PC-3 (cell line): ENCODE results near the gene RIPOR3. TPM values are rescaled to one million over a fixed set of nuclear protein-coding genes. Genes with fewer than 3 reads are reported as not detected.

ENCODE experiments used
- ATAC-seq: fragments of 200-7000 bp; cut with Tn5 transposase; 2 replicates; pipeline ENCODE4 v1.9.1; 2020; ENCODE audit warnings: mild to moderate bottlenecking, moderate library complexity
- BruUV-seq: library from RNA; stranded (reverse); fragments of 400-500 nt; replicated peaks from 2 replicates; lab custom pipeline; 2021; lab: Mats Ljungman, UMichigan
- CTCF ChIA-PET: fragments of 300-600 bp; sonication (Branson Sonifier 250); formaldehyde crosslinking; loops from one replicate; lab custom pipeline; 2022; ENCODE audit warnings: antibody characterized with exemption; lab: Charles Lee
- POLR2A ChIA-PET: fragments of 300-600 bp; sonication (Branson Sonifier 250); formaldehyde crosslinking; loops from one replicate; lab custom pipeline; 2022; ENCODE audit warnings: antibody characterized with exemption; ENCODE audit not compliant: unreplicated experiment; lab: Charles Lee
- DNase-seq: peaks from one replicate; pipeline ENCODE4 v3.0.0-alpha.2; 2015
- H2AFZ ChIP-seq: fragments of 300-600 bp; sonication (generic); 2 replicates; pipeline ENCODE4 v1.6.0; 2016; ENCODE audit warnings: antibody characterized with exemption, low read length
- H3F3A ChIP-seq: fragments of 300-600 bp; sonication (generic); one replicate; pipeline ENCODE4 v1.6.0; 2017; ENCODE audit warnings: antibody characterized with exemption, low read length, control low read depth, mild to moderate bottlenecking; ENCODE audit not compliant: unreplicated experiment
- H3K27ac ChIP-seq: fragments of 300-600 bp; sonication (generic); 2 replicates; pipeline ENCODE4 v1.5.1; 2016; ENCODE audit warnings: mild to moderate bottlenecking, low read length
- H3K27me3 ChIP-seq: fragments of 300-600 bp; sonication (generic); 2 replicates; pipeline ENCODE4 v1.6.1; 2016; ENCODE audit warnings: low read length, mixed read lengths
- H3K36me3 ChIP-seq: fragments of 300-600 bp; sonication (generic); 2 replicates; pipeline ENCODE4 v1.6.1; 2016; ENCODE audit warnings: low read depth, mixed run types, low read length, mixed read lengths
- H3K4me1 ChIP-seq: fragments of 300-600 bp; sonication (generic); 2 replicates; pipeline ENCODE4 v1.5.1; 2016; ENCODE audit warnings: low read length; ENCODE audit not compliant: insufficient read depth
- H3K4me2 ChIP-seq: fragments of 300-600 bp; sonication (generic); 2 replicates; pipeline ENCODE4 v1.6.0; 2016; ENCODE audit warnings: low read length
- H3K4me3 ChIP-seq: fragments of 300-600 bp; sonication (generic); 2 replicates; pipeline ENCODE4 v1.5.1; 2016; ENCODE audit warnings: mild to moderate bottlenecking, low read length, mixed read lengths
- H3K79me2 ChIP-seq: fragments of 300-600 bp; sonication (generic); 2 replicates; pipeline ENCODE4 v1.6.1; 2017; ENCODE audit warnings: low read length, mixed read lengths
- H3K9ac ChIP-seq: fragments of 300-600 bp; sonication (generic); 2 replicates; pipeline ENCODE4 v1.6.0; 2016; ENCODE audit warnings: mild to moderate bottlenecking, low read length
- H3K9me2 ChIP-seq: fragments of 300-600 bp; sonication (generic); replicated peaks from 2 replicates; pipeline ENCODE4 v1.6.1; 2016; ENCODE audit warnings: mixed run types, low read length, mixed read lengths
- H3K9me3 ChIP-seq: fragments of 300-600 bp; sonication (generic); 2 replicates; pipeline ENCODE4 v1.6.1; 2016; ENCODE audit warnings: low read length, mixed read lengths
- H4K20me1 ChIP-seq: fragments of 300-600 bp; sonication (generic); 2 replicates; pipeline ENCODE4 v1.6.1; 2016; ENCODE audit warnings: low read length, mixed read lengths
- CTCF ChIP-seq: fragments of 300-600 bp; sonication (generic); conservative IDR thresholded peaks from 2 replicates; pipeline ENCODE4 v1.5.1; 2017; ENCODE audit warnings: antibody characterized with exemption, low read depth, mild to moderate bottlenecking, low read length
- EZH2 ChIP-seq: fragments of 300-600 bp; sonication (generic); IDR thresholded peaks from one replicate; pipeline ENCODE4 v1.6.1; 2017; ENCODE audit warnings: antibody characterized with exemption, mild to moderate bottlenecking, low read length; ENCODE audit not compliant: unreplicated experiment
- EZH2phosphoT487 ChIP-seq: fragments of 300-600 bp; sonication (generic); IDR thresholded peaks from 2 replicates; pipeline ENCODE4 v1.6.1; 2018; ENCODE audit warnings: mild to moderate bottlenecking, antibody characterized with exemption, low read length, borderline replicate concordance
- intact Hi-C: fragments of 100-400 bp; cut with micrococcal nuclease; formaldehyde crosslinking; loops from 2 replicates; pipeline ENCODE4 v1.9.0; 2023
- total RNA-seq: library from RNA; depleted of rRNA; stranded (reverse); fragments of >200 nt; gene quantifications from 2 replicates; pipeline ENCODE4 v1.2.3, GENCODE V29; 2014

The RIPOR3 gene
- total RNA-seq, 1 experiment from 2014 or later = 0.04 TPM

DNA sequence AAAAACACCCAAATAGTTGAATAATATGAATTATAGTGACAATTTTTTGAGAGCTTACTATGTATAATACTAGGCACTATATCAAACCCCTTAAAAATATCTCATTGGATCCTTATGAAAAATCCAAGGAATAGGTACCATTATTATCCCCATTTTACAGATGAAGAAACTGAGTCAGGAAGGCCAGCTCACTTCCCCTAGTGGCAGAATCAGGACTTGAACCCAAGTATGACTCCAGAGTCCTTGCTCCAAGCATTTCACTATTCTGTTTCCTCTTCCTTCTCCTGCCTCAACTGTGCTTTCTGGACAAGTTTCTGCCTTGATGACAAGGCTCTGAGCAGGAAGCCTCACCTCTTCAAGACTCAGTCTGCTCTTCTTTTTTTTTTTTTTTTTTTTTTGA is 29.2 kb upstream of the RIPOR3 start:
- H3K79me2 ChIP-seq = no peaks in the 10 kb centered on the region
- no peaks in the 10 kb centered on the region for H3K36me3 ChIP-seq
- H3K27ac ChIP-seq = no peak overlapping the region
- H3K27me3 ChIP-seq = no peaks in the 10 kb centered on the region
- no peaks in the 10 kb centered on the region for H3K9me3 ChIP-seq
- TF ChIP-seq EZH2phosphoT487 = no peak
- TF ChIP-seq CTCF = no peak
- ChIA-PET CTCF (interaction anchor here (0.6 to 0.7 kb wide), 2 partner anchors 30 to 40 kb away, joined by 4 to 6 read pairs; no protein-coding TSS in a partner anchor), POLR2A (no interaction called here)
- H3K9me2 ChIP-seq = no peaks in the 10 kb centered on the region
- intact Hi-C loops = no loop called here
- no peak for DNase-seq
- peaks cover 14% of the 10 kb centered on the region for H3K4me1 ChIP-seq
- H3K4me2 ChIP-seq = no peak overlapping the region
- BruUV-seq = no TSS peak
- no peak for ATAC-seq
- H3F3A ChIP-seq = no peaks in the 10 kb centered on the region
- no peak overlapping the region for H2AFZ ChIP-seq
- no peak overlapping the region for H3K9ac ChIP-seq
- no peak overlapping the region for H3K4me3 ChIP-seq
- H4K20me1 ChIP-seq = no peaks in the 10 kb centered on the region

- ATAC-seq = no peak
- no peak overlapping the region for H3K27ac ChIP-seq
- CTCF ChIA-PET = interaction anchor here (0.7 kb wide), 1 partner anchor 39 kb away, joined by 6 read pairs; no protein-coding TSS in a partner anchor
- intact Hi-C loops = no loop called here
- H3K4me1 ChIP-seq = peaks cover 9% of the 10 kb centered on the region
- no peaks in the 10 kb centered on the region for H3K9me2 ChIP-seq
- no peaks in the 10 kb centered on the region for H3K27me3 ChIP-seq
- POLR2A ChIA-PET = no interaction called here
- no TSS peak for BruUV-seq
- H2AFZ ChIP-seq = no peak overlapping the region
- no peaks in the 10 kb centered on the region for H4K20me1 ChIP-seq
- H3K9ac ChIP-seq = no peak overlapping the region
- DNase-seq = no peak
- no peaks in the 10 kb centered on the region for H3K79me2 ChIP-seq
- H3F3A ChIP-seq = no peaks in the 10 kb centered on the region
- TF ChIP-seq EZH2phosphoT487 (no peak), CTCF (no peak), EZH2 (no peak)
- no peaks in the 10 kb centered on the region for H3K9me3 ChIP-seq
- no peak overlapping the region for H3K4me3 ChIP-seq
- H3K36me3 ChIP-seq = no peaks in the 10 kb centered on the region
- H3K4me2 ChIP-seq = no peak overlapping the region
Measured at GRCh38 chr20:50720026-50720425, 28.7 kb upstream of the RIPOR3 start.

DNA sequence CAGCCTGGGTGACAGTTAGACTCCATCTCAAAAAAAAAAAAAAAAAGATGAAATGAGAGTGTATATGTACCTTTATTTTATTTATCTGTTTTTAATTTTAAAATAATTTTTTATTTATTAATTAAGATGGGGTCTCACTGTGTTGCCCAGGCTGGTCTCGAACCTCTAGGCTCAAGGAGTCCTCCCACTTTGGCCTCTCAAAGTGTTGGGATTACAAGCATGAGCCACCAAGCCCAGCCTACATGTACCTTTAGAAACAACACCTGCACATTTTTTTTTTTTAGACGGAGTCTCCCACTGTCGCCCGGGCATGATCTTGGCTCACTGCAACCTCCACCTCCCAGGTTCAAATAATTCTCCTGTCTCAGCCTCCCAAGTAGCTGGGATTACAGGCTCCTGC is 28.0 kb upstream of the RIPOR3 start:
- no TSS peak for BruUV-seq
- intact Hi-C loops = no loop called here
- Histone ChIP-seq H3K4me3 (no peak overlapping the region), H3K9me2 (no peaks in the 10 kb centered on the region), H3K4me2 (no peak overlapping the region), H4K20me1 (no peaks in the 10 kb centered on the region), H3K9ac (no peak overlapping the region), H3F3A (no peaks in the 10 kb centered on the region), H3K9me3 (no peaks in the 10 kb centered on the region), H3K36me3 (no peaks in the 10 kb centered on the region), H2AFZ (no peak overlapping the region), H3K27ac (no peak overlapping the region), H3K4me1 (peaks cover 2% of the 10 kb centered on the region), H3K79me2 (no peaks in the 10 kb centered on the region), H3K27me3 (no peaks in the 10 kb centered on the region)
- ChIA-PET CTCF (no interaction called here), POLR2A (no interaction called here)
- DNase-seq = no peak
- no peak for ATAC-seq
- TF ChIP-seq EZH2phosphoT487 (no peak), CTCF (no peak), EZH2 (no peak)
